ENCODE measurements around the gene GCNT1. TPM values are rescaled to one million over a fixed set of nuclear protein-coding genes. Genes with fewer than 3 reads are reported as not detected.
"Not testable (repeated sequence)": the region's sequence is repeated elsewhere in the genome, so short reads cannot be mapped to it uniquely, and the experiment has no call there.

Gene GCNT1
- total RNA-seq, 1 experiment from 2014 or later = 17.8 TPM

GRCh38 chr9:76433406-76433805 lies 25.6 kb upstream of the GCNT1 start:
- Histone ChIP-seq H3K27ac (no peak overlapping the region), H3K27me3 (replicated peaks) (no peaks in the 10 kb centered on the region), H3K9me3 (replicated peaks) (no peaks in the 10 kb centered on the region), H3K36me3 (no peaks in the 10 kb centered on the region), H3K4me3 (no peak overlapping the region), H3K4me1 (replicated peaks) (no peaks in the 10 kb centered on the region)
- no peak for DNase-seq (ENCODE audit: low read depth in 1 of 2, low spot score in 2 of 2)

- no peak overlapping the region for H3K27ac ChIP-seq
- H3K9me3 ChIP-seq (replicated peaks) = no peaks in the 10 kb centered on the region
- DNase-seq (ENCODE audit: low read depth in 1 of 2, low spot score in 2 of 2) = no peak
- H3K4me3 ChIP-seq = no peak overlapping the region
- no peaks in the 10 kb centered on the region for H3K36me3 ChIP-seq
- H3K27me3 ChIP-seq (replicated peaks) = no peaks in the 10 kb centered on the region
- no peaks in the 10 kb centered on the region for H3K4me1 ChIP-seq (replicated peaks)
Measured at GRCh38 chr9:76433836-76434235, 25.1 kb upstream of the GCNT1 start.

- H3K4me1 ChIP-seq (replicated peaks); H3K36me3 ChIP-seq; H3K27me3 ChIP-seq (replicated peaks); H3K9me3 ChIP-seq (replicated peaks); DNase-seq (ENCODE audit: low read depth in 1 of 2, low spot score in 2 of 2); H3K4me3 ChIP-seq; H3K27ac ChIP-seq: not testable (repeated sequence)
Measured at GRCh38 chr9:76434897-76435296, 24.1 kb upstream of the GCNT1 start.

- not testable (repeated sequence) for DNase-seq (ENCODE audit: low read depth in 1 of 2, low spot score in 2 of 2); H3K9me3 ChIP-seq (replicated peaks); H3K27ac ChIP-seq; H3K4me3 ChIP-seq; H3K27me3 ChIP-seq (replicated peaks); H3K36me3 ChIP-seq; H3K4me1 ChIP-seq (replicated peaks)
Measured at GRCh38 chr9:76437017-76437699, 21.8 kb upstream of the GCNT1 start.

GRCh38 chr9:76438841-76439588 lies 20.0 kb upstream of the GCNT1 start:
- no peaks in the 10 kb centered on the region for H3K27me3 ChIP-seq (replicated peaks)
- H3K4me3 ChIP-seq = no peak overlapping the region
- no peak for DNase-seq (ENCODE audit: low read depth in 1 of 2, low spot score in 2 of 2)
- H3K27ac ChIP-seq = no peak overlapping the region
- H3K4me1 ChIP-seq (replicated peaks) = no peaks in the 10 kb centered on the region
- no peaks in the 10 kb centered on the region for H3K36me3 ChIP-seq
- no peaks in the 10 kb centered on the region for H3K9me3 ChIP-seq (replicated peaks)

- no peak overlapping the region for H3K27ac ChIP-seq
- no peaks in the 10 kb centered on the region for H3K9me3 ChIP-seq (replicated peaks)
- no peak overlapping the region for H3K4me3 ChIP-seq
- no peaks in the 10 kb centered on the region for H3K4me1 ChIP-seq (replicated peaks)
- H3K27me3 ChIP-seq (replicated peaks) = no peaks in the 10 kb centered on the region
- no peak for DNase-seq (ENCODE audit: low read depth in 1 of 2, low spot score in 2 of 2)
- no peaks in the 10 kb centered on the region for H3K36me3 ChIP-seq
Measured at GRCh38 chr9:76441551-76442322, 17.2 kb upstream of the GCNT1 start.

- DNase-seq (ENCODE audit: low read depth in 1 of 2, low spot score in 2 of 2) = no peak
- no peaks in the 10 kb centered on the region for H3K27me3 ChIP-seq (replicated peaks)
- H3K4me3 ChIP-seq = no peak overlapping the region
- no peaks in the 10 kb centered on the region for H3K4me1 ChIP-seq (replicated peaks)
- H3K9me3 ChIP-seq (replicated peaks) = no peaks in the 10 kb centered on the region
- H3K27ac ChIP-seq = no peak overlapping the region
- H3K36me3 ChIP-seq = no peaks in the 10 kb centered on the region
Measured at GRCh38 chr9:76443887-76444286, 15.1 kb upstream of the GCNT1 start.

- peaks cover under 1% of the 10 kb centered on the region for H3K4me1 ChIP-seq (replicated peaks)
- no peak overlapping the region for H3K4me3 ChIP-seq
Measured at GRCh38 chr9:76444322-76444929, 14.6 kb upstream of the GCNT1 start.

GRCh38 chr9:76445976-76446375 lies 13.0 kb upstream of the GCNT1 start:
- Histone ChIP-seq H3K4me3 (no peak overlapping the region), H3K27ac (no peak overlapping the region), H3K27me3 (replicated peaks) (no peaks in the 10 kb centered on the region), H3K9me3 (replicated peaks) (no peaks in the 10 kb centered on the region), H3K36me3 (no peaks in the 10 kb centered on the region), H3K4me1 (replicated peaks) (peaks cover 15% of the 10 kb centered on the region)
- no peak for DNase-seq (ENCODE audit: low read depth in 1 of 2, low spot score in 2 of 2)

More at GRCh38 chr9:76444322-76444929, 14.6 kb upstream of the GCNT1 start:
- no peaks in the 10 kb centered on the region for H3K9me3 ChIP-seq (replicated peaks)
- H3K27ac ChIP-seq = no peak overlapping the region
- no peak for DNase-seq (ENCODE audit: low read depth in 1 of 2, low spot score in 2 of 2)
- H3K36me3 ChIP-seq = no peaks in the 10 kb centered on the region
- no peaks in the 10 kb centered on the region for H3K27me3 ChIP-seq (replicated peaks)

GRCh38 chr9:76448501-76448900 lies 10.5 kb upstream of the GCNT1 start:
- Histone ChIP-seq H3K36me3 (no peaks in the 10 kb centered on the region), H3K4me1 (replicated peaks) (peaks cover 21% of the 10 kb centered on the region), H3K4me3 (no peak overlapping the region), H3K27ac (no peak overlapping the region), H3K27me3 (replicated peaks) (no peaks in the 10 kb centered on the region), H3K9me3 (replicated peaks) (no peaks in the 10 kb centered on the region)
- DNase-seq (ENCODE audit: low read depth in 1 of 2, low spot score in 2 of 2) = no peak

- DNase-seq (ENCODE audit: low read depth in 1 of 2, low spot score in 2 of 2) = peak; percentile 33 to 52
- peak overlapping the region; percentile 46 for H3K27ac ChIP-seq
- H3K36me3 ChIP-seq = no peaks in the 10 kb centered on the region
- peaks cover 27% of the 10 kb centered on the region for H3K4me1 ChIP-seq (replicated peaks)
- no peaks in the 10 kb centered on the region for H3K9me3 ChIP-seq (replicated peaks)
- H3K27me3 ChIP-seq (replicated peaks) = no peaks in the 10 kb centered on the region
- H3K4me3 ChIP-seq = no peak overlapping the region
Measured at GRCh38 chr9:76451234-76451633, 7.7 kb upstream of the GCNT1 start.

GRCh38 chr9:76452839-76453238 lies 6.1 kb upstream of the GCNT1 start:
- DNase-seq (ENCODE audit: low read depth in 1 of 2, low spot score in 2 of 2) = no peak
- Histone ChIP-seq H3K36me3 (no peaks in the 10 kb centered on the region), H3K4me1 (replicated peaks) (peaks cover 34% of the 10 kb centered on the region), H3K27me3 (replicated peaks) (no peaks in the 10 kb centered on the region), H3K4me3 (no peak overlapping the region), H3K9me3 (replicated peaks) (no peaks in the 10 kb centered on the region), H3K27ac (no peak overlapping the region)

GRCh38 chr9:76453785-76454184 lies 5.2 kb upstream of the GCNT1 start:
- no peak overlapping the region for H3K4me3 ChIP-seq
- no peaks in the 10 kb centered on the region for H3K36me3 ChIP-seq
- no peak overlapping the region for H3K27ac ChIP-seq
- H3K4me1 ChIP-seq (replicated peaks) = peaks cover 38% of the 10 kb centered on the region
- H3K9me3 ChIP-seq (replicated peaks) = no peaks in the 10 kb centered on the region
- no peak for DNase-seq (ENCODE audit: low read depth in 1 of 2, low spot score in 2 of 2)
- H3K27me3 ChIP-seq (replicated peaks) = no peaks in the 10 kb centered on the region

- Histone ChIP-seq H3K27ac (no peak overlapping the region), H3K4me3 (no peak overlapping the region), H3K36me3 (no peaks in the 10 kb centered on the region), H3K27me3 (replicated peaks) (no peaks in the 10 kb centered on the region), H3K4me1 (replicated peaks) (peaks cover 39% of the 10 kb centered on the region), H3K9me3 (replicated peaks) (no peaks in the 10 kb centered on the region)
- DNase-seq (ENCODE audit: low read depth in 1 of 2, low spot score in 2 of 2) = no peak
Measured at GRCh38 chr9:76454311-76454710, 4.7 kb upstream of the GCNT1 start.
